HCT116 (cell line): Measurements from ENCODE around the gene NSMF. TPM values are rescaled to one million over a fixed set of nuclear protein-coding genes. Genes with fewer than 3 reads are reported as not detected.

Experiments used
- ATAC-seq: fragments of 200-7000 bp; cut with Tn5 transposase; 2 replicates; pipeline ENCODE4 v1.9.1; 2020; ENCODE audit warnings: mild to moderate bottlenecking, moderate library complexity
- BruUV-seq: library from RNA; stranded (reverse); fragments of 400-500 nt; replicated peaks from 2 replicates; lab custom pipeline; 2021; lab: Mats Ljungman, UMichigan
- CTCF ChIA-PET: fragments of 300-600 bp; sonication (Branson Sonifier 250); formaldehyde crosslinking; loops from one replicate; lab custom pipeline; 2021; ENCODE audit warnings: antibody characterized with exemption; lab: Charles Lee
- POLR2A ChIA-PET: fragments of 300-600, 350-600 bp; sonication (Branson Sonifier 250); formaldehyde crosslinking; loops from one replicate; lab custom pipeline; 2021; ENCODE audit warnings: antibody characterized with exemption; lab: Charles Lee
- RAD21 ChIA-PET, 2 experiments: fragments of 300-600 bp; sonication (Branson Sonifier 250); formaldehyde crosslinking; loops; one replicate each; lab custom pipeline; 2023; ENCODE audit warnings: low total read pairs in 2 of 2; ENCODE audit not compliant: uncharacterized antibody in 2 of 2, unreplicated experiment in 2 of 2, low non-redundant PET in 1 of 2; lab: Charles Lee
- DNase-seq: peaks from one replicate; pipeline ENCODE4 v3.0.0-alpha.2; 2010; ENCODE audit warnings: low read depth, low spot score
- H2AFZ ChIP-seq: fragments of 200-600 bp; shearing (Covaris generic), sonication (generic); 2 replicates; pipeline ENCODE4 v1.6.1; 2017; ENCODE audit warnings: low read depth, mixed run types, mixed read lengths, antibody characterized with exemption, low read length; ENCODE audit not compliant: poor library complexity, severe bottlenecking
- H3K27ac ChIP-seq: 2 replicates; pipeline ENCODE4 v1.5.1; 2012; ENCODE audit warnings: low read depth, low read length
- H3K27me3 ChIP-seq: fragments of 200-600 bp; sonication (generic); 2 replicates; pipeline ENCODE4 v1.6.1; 2016; ENCODE audit warnings: mixed run types, low read length, mixed read lengths; ENCODE audit not compliant: insufficient read depth
- H3K36me3 ChIP-seq, 2 experiments: fragments of 200-500 bp in 1 of 2; fragments of 200-600 bp in 1 of 2; sonication (Bioruptor generic) in 1 of 2; sonication (generic) in 1 of 2; 2 replicates each; pipeline versions ENCODE4 v1.5.1 to v1.6.1; 2014 to 2016; ENCODE audit warnings: low read length in 2 of 2, inconsistent platforms in 1 of 2, mixed read lengths in 1 of 2, mixed run types in 1 of 2; ENCODE audit not compliant: insufficient read depth in 2 of 2, control insufficient read depth in 1 of 2
- H3K4me1 ChIP-seq, 2 experiments: fragments of 200-600 bp in 1 of 2; sonication (generic) in 1 of 2; 2 replicates each; pipeline versions ENCODE4 v1.5.1 to v1.6.1; 2012 to 2017; ENCODE audit warnings: low read length in 2 of 2, inconsistent platforms in 1 of 2, mild to moderate bottlenecking in 1 of 2, mixed read lengths in 1 of 2, mixed run types in 1 of 2, moderate library complexity in 1 of 2; ENCODE audit not compliant: insufficient read depth in 2 of 2, control insufficient read depth in 1 of 2
- H3K4me2 ChIP-seq: fragments of 200-600 bp; sonication (generic); 2 replicates; pipeline ENCODE4 v1.6.1; 2017; ENCODE audit warnings: mixed run types, low read length, mixed read lengths
- H3K4me3 ChIP-seq, 2 experiments: fragments of 200-600 bp in 1 of 2; sonication (generic) in 1 of 2; replicated peaks in 1 of 2; 2 replicates each; pipeline ENCODE4 v1.5.1; 2011 to 2016; ENCODE audit warnings: low read length in 2 of 2, control low read depth in 1 of 2, low read depth in 1 of 2, mild to moderate bottlenecking in 1 of 2, mixed read lengths in 1 of 2, mixed run types in 1 of 2
- H3K79me2 ChIP-seq: fragments of 200-600 bp; sonication (generic); 2 replicates; pipeline ENCODE4 v1.6.1; 2017; ENCODE audit warnings: mild to moderate bottlenecking, mixed run types, low read length, moderate library complexity, mixed read lengths; ENCODE audit not compliant: insufficient read depth
- H3K9ac ChIP-seq: fragments of 200-600 bp; sonication (generic); 2 replicates; pipeline ENCODE4 v1.6.1; 2016; ENCODE audit warnings: low read length, mixed read lengths
- H3K9me2 ChIP-seq: fragments of 200-600 bp; sonication (generic), shearing (Covaris generic); 2 replicates; pipeline ENCODE4 v1.6.1; 2017; ENCODE audit warnings: mixed run types, mild to moderate bottlenecking, moderate library complexity; ENCODE audit not compliant: insufficient read depth
- H3K9me3 ChIP-seq, 2 experiments: fragments of 200-500 bp in 1 of 2; fragments of 200-600 bp in 1 of 2; sonication (Bioruptor generic) in 1 of 2; sonication (generic) in 1 of 2; 2 replicates each; pipeline ENCODE4 v1.6.1; 2014 to 2017; ENCODE audit warnings: low read length in 2 of 2, mixed read lengths in 2 of 2, inconsistent platforms in 1 of 2, low read depth in 1 of 2, mild to moderate bottlenecking in 1 of 2, mixed run types in 1 of 2, moderate library complexity in 1 of 2; ENCODE audit not compliant: control insufficient read depth in 1 of 2, insufficient read depth in 1 of 2
- H4K20me1 ChIP-seq: fragments of 200-600 bp; sonication (generic), shearing (Covaris generic); 2 replicates; pipeline ENCODE4 v1.6.1; 2017; ENCODE audit warnings: mixed run types, mild to moderate bottlenecking, moderate library complexity; ENCODE audit not compliant: insufficient read depth
- CBX3 ChIP-seq: IDR thresholded peaks from 2 replicates; pipeline ENCODE4 v1.6.1; 2012; ENCODE audit warnings: low read depth
- CEBPB ChIP-seq: IDR thresholded peaks from 2 replicates; pipeline ENCODE4 v1.6.1; 2012; ENCODE audit warnings: low read depth
- CTCF ChIP-seq, 3 experiments: fragments of 200-600 bp in 1 of 3; sonication (generic) in 1 of 3; IDR thresholded peaks in 2 of 3; conservative IDR thresholded peaks in 1 of 3; 2 replicates each; pipeline ENCODE4 v1.5.1; 2012 to 2017; ENCODE audit warnings: low read depth in 2 of 3, low read length in 2 of 3, antibody characterized with exemption in 1 of 3, borderline replicate concordance in 1 of 3, control low read depth in 1 of 3, mild to moderate bottlenecking in 1 of 3, mixed read lengths in 1 of 3, mixed run types in 1 of 3, moderate library complexity in 1 of 3; ENCODE audit not compliant: insufficient read depth in 1 of 3
- EGR1 ChIP-seq: IDR thresholded peaks from 2 replicates; pipeline ENCODE4 v1.6.1; 2012; ENCODE audit warnings: low read depth
- ELF1 ChIP-seq: IDR thresholded peaks from 2 replicates; pipeline ENCODE4 v1.6.1; 2012; ENCODE audit warnings: low read depth, borderline replicate concordance
- EZH2phosphoT487 ChIP-seq: fragments of 200-600 bp; IDR thresholded peaks from 2 replicates; pipeline ENCODE4 v1.6.1; 2018; ENCODE audit warnings: antibody characterized with exemption, borderline replicate concordance
- FOSL1 ChIP-seq: IDR thresholded peaks from 2 replicates; pipeline ENCODE4 v1.6.1; 2012; ENCODE audit warnings: low read depth
- JUND ChIP-seq: IDR thresholded peaks from 2 replicates; pipeline ENCODE4 v1.6.1; 2012
- POLR2A ChIP-seq: IDR thresholded peaks from 2 replicates; pipeline ENCODE4 v1.7.0; 2011; ENCODE audit warnings: borderline replicate concordance; ENCODE audit not compliant: insufficient read depth, insufficient read length; ENCODE audit errors: extremely low read depth
- POLR2AphosphoS5 ChIP-seq: IDR thresholded peaks from 2 replicates; pipeline ENCODE4 v1.6.1; 2011; ENCODE audit warnings: mild to moderate bottlenecking, low read depth, low read length, moderate library complexity
- RAD21 ChIP-seq: IDR thresholded peaks from 2 replicates; pipeline ENCODE4 v1.6.1; 2012; ENCODE audit warnings: low read depth, mild to moderate bottlenecking
- SIN3A ChIP-seq: IDR thresholded peaks from 2 replicates; pipeline ENCODE4 v1.6.1; 2012; ENCODE audit warnings: low read depth
- SP1 ChIP-seq: IDR thresholded peaks from 2 replicates; pipeline ENCODE4 v1.6.1; 2012; ENCODE audit warnings: low read depth
- SRF ChIP-seq: IDR thresholded peaks from 2 replicates; pipeline ENCODE4 v1.6.1; 2012; ENCODE audit warnings: low read depth
- TCF7L2 ChIP-seq: IDR thresholded peaks from 2 replicates; pipeline ENCODE4 v1.7.0; 2011; ENCODE audit warnings: borderline replicate concordance, inconsistent platforms; ENCODE audit not compliant: insufficient read depth, insufficient read length; ENCODE audit errors: extremely low read depth
- ZBTB33 ChIP-seq: IDR thresholded peaks from 2 replicates; pipeline ENCODE4 v1.6.1; 2011; ENCODE audit warnings: mild to moderate bottlenecking, low read length, moderate library complexity; ENCODE audit not compliant: insufficient replicate concordance; ENCODE audit errors: extremely low read depth
- ZFX ChIP-seq: fragments of 450-650 bp; IDR thresholded peaks from 2 replicates; pipeline ENCODE4 v1.6.1; 2017
- ZNF274 ChIP-seq: fragments of 200-500 bp; sonication (Bioruptor generic); IDR thresholded peaks from 2 replicates; pipeline ENCODE4 v1.6.1; 2014; ENCODE audit warnings: mild to moderate bottlenecking, low read depth, low read length, inconsistent platforms
- intact Hi-C: fragments of 100-400 bp; cut with micrococcal nuclease; formaldehyde crosslinking; loops from 2 replicates; pipeline ENCODE4 v1.10.0; 2022
- total RNA-seq: library from RNA; stranded (reverse); gene quantifications from one replicate; pipeline ENCODE4 v1.2.1, GENCODE V29; 2021; ENCODE audit not compliant: unreplicated experiment
- TF ChIP-seq, protein P1 (sequence below): IDR thresholded peaks from 2 replicates; pipeline ENCODE4 v1.6.1; 2012
- TF ChIP-seq, protein P2 (sequence below): IDR thresholded peaks from 2 replicates; pipeline ENCODE4 v1.6.1; 2012; ENCODE audit warnings: low read depth

NSMF gene
- total RNA-seq, 1 experiment from 2014 or later: 81.9 TPM

- H3K9me3 ChIP-seq: no peaks in the 10 kb centered on the region
- no peak overlapping the region for H3K9ac ChIP-seq
- ChIA-PET RAD21 (no interaction called here), CTCF (no interaction called here), POLR2A (no interaction called here)
- H3K36me3 ChIP-seq: no peaks in the 10 kb centered on the region
- no peak overlapping the region for H3K4me2 ChIP-seq
- H3K27ac ChIP-seq: no peak overlapping the region
- no peaks in the 10 kb centered on the region for H3K79me2 ChIP-seq
- ATAC-seq (no peak), DNase-seq (no peak)
- TF ChIP-seq POLR2A: no peak
- no peak for TF ChIP-seq SIN3A
- TF ChIP-seq ZFX: no peak
- TF ChIP-seq TCF7L2: no peak
- no peak for TF ChIP-seq CBX3
- TF ChIP-seq CTCF (IDR thresholded peaks at IDR 0.05 in 2 of 3, conservative IDR thresholded peaks at IDR 0.05 in 1 of 3; ENCODE audit: borderline replicate concordance in 1 of 3, insufficient read depth in 1 of 3, low read depth in 2 of 3, low read length in 2 of 3): no peak
- no peak for TF ChIP-seq POLR2AphosphoS5
- no peak for TF ChIP-seq EZH2phosphoT487
- TF ChIP-seq ZBTB33: no peak
- no peak for TF ChIP-seq SP1
- no peak for TF ChIP-seq ZNF274
- no peak for TF ChIP-seq FOSL1
- TF ChIP-seq ELF1: no peak
- TF ChIP-seq, protein P1, sequence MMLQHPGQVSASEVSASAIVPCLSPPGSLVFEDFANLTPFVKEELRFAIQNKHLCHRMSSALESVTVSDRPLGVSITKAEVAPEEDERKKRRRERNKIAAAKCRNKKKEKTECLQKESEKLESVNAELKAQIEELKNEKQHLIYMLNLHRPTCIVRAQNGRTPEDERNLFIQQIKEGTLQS: no peak
- TF ChIP-seq EGR1: no peak
- no peak for TF ChIP-seq CEBPB
- TF ChIP-seq, protein P2, sequence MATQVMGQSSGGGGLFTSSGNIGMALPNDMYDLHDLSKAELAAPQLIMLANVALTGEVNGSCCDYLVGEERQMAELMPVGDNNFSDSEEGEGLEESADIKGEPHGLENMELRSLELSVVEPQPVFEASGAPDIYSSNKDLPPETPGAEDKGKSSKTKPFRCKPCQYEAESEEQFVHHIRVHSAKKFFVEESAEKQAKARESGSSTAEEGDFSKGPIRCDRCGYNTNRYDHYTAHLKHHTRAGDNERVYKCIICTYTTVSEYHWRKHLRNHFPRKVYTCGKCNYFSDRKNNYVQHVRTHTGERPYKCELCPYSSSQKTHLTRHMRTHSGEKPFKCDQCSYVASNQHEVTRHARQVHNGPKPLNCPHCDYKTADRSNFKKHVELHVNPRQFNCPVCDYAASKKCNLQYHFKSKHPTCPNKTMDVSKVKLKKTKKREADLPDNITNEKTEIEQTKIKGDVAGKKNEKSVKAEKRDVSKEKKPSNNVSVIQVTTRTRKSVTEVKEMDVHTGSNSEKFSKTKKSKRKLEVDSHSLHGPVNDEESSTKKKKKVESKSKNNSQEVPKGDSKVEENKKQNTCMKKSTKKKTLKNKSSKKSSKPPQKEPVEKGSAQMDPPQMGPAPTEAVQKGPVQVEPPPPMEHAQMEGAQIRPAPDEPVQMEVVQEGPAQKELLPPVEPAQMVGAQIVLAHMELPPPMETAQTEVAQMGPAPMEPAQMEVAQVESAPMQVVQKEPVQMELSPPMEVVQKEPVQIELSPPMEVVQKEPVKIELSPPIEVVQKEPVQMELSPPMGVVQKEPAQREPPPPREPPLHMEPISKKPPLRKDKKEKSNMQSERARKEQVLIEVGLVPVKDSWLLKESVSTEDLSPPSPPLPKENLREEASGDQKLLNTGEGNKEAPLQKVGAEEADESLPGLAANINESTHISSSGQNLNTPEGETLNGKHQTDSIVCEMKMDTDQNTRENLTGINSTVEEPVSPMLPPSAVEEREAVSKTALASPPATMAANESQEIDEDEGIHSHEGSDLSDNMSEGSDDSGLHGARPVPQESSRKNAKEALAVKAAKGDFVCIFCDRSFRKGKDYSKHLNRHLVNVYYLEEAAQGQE: no peak
- TF ChIP-seq SRF: no peak
- no peak for TF ChIP-seq RAD21
- TF ChIP-seq JUND: no peak
- no peaks in the 10 kb centered on the region for H3K9me2 ChIP-seq
- no peak overlapping the region for H2AFZ ChIP-seq
- H3K27me3 ChIP-seq: no peaks in the 10 kb centered on the region
- H4K20me1 ChIP-seq: no peaks in the 10 kb centered on the region
- peaks cover 0 to 6% of the 10 kb centered on the region in 2 experiments; a peak in 1 of 4 replicates for H3K4me1 ChIP-seq
- no peak overlapping the region for H3K4me3 ChIP-seq
- intact Hi-C loops: no loop called here
- BruUV-seq: no TSS peak
These were observed 26.4 kb upstream of the NSMF start for GRCh38 chr9:137485343-137486140.
